HEK293 (cell line): ENCODE data around the gene DCTN3.

Source experiments
- CTCF ChIA-PET: fragments of 350-600 bp; formaldehyde crosslinking; extraction: SDS; loops from one replicate; lab custom pipeline; 2021; ENCODE audit warnings: antibody characterized with exemption; lab: Yijun Ruan, JAX
- POLR2A ChIA-PET: fragments of 300-600 bp; formaldehyde crosslinking; extraction: SDS; loops from one replicate; lab custom pipeline; 2020; ENCODE audit warnings: antibody characterized with exemption, inconsistent platforms; lab: Yijun Ruan, JAX
- H3K27ac ChIP-seq: fragments of 200-500 bp; sonication (Bioruptor generic); 2 replicates; pipeline ENCODE4 v1.5.1; 2014; ENCODE audit warnings: low read depth, low read length, control low read depth, inconsistent platforms; ENCODE audit errors: extremely low read depth
- H3K36me3 ChIP-seq, 2 experiments: fragments of 200-500 bp in 1 of 2; sonication (Bioruptor generic) in 1 of 2; 1 replicate in 1 of 2; 2 replicates in 1 of 2; pipeline ENCODE4 v1.5.1; 2014 to 2017; ENCODE audit warnings: inconsistent platforms in 2 of 2, low read length in 2 of 2; ENCODE audit not compliant: control insufficient read depth in 2 of 2, insufficient read depth in 1 of 2
- H3K4me1 ChIP-seq: fragments of 200-500 bp; sonication (Bioruptor generic); 2 replicates; pipeline ENCODE4 v1.5.1; 2014; ENCODE audit warnings: mild to moderate bottlenecking, low read length, inconsistent platforms; ENCODE audit not compliant: control insufficient read depth, insufficient read depth
- H3K4me3 ChIP-seq: 2 replicates; pipeline ENCODE4 v1.5.1; 2011; ENCODE audit warnings: low read depth, mild to moderate bottlenecking, control low read depth, low read length, moderate library complexity
- H3K9me3 ChIP-seq: fragments of 200-500 bp; sonication (Bioruptor generic); 2 replicates; pipeline ENCODE4 v1.5.1; 2014; ENCODE audit warnings: low read depth, low read length, inconsistent platforms; ENCODE audit not compliant: control insufficient read depth, insufficient read depth
- PRDM10 ChIP-seq: fragments of 450-650 bp; formaldehyde crosslinking; IDR thresholded peaks from 2 replicates; pipeline ENCODE4 v1.5.1; 2016; ENCODE audit warnings: missing biosample characterization, missing genetic modification characterization
- SP7 ChIP-seq: fragments of 450-650 bp; formaldehyde crosslinking; IDR thresholded peaks from 2 replicates; pipeline ENCODE4 v1.5.1; 2016; ENCODE audit warnings: missing biosample characterization, missing genetic modification characterization
- ZBTB49 ChIP-seq: fragments of 450-650 bp; formaldehyde crosslinking; IDR thresholded peaks from 2 replicates; pipeline ENCODE4 v1.5.1; 2016; ENCODE audit warnings: missing biosample characterization, missing genetic modification characterization, low read depth
- ZFHX2 ChIP-seq: fragments of 450-650 bp; formaldehyde crosslinking; conservative IDR thresholded peaks from 2 replicates; pipeline ENCODE4 v1.5.1; 2016; ENCODE audit warnings: missing biosample characterization, missing genetic modification characterization
- ZFP41 ChIP-seq: fragments of 450-650 bp; formaldehyde crosslinking; IDR thresholded peaks from 2 replicates; pipeline ENCODE4 v1.5.1; 2016; ENCODE audit warnings: missing biosample characterization, missing genetic modification characterization, borderline replicate concordance
- ZNF132 ChIP-seq: fragments of 450-650 bp; formaldehyde crosslinking; IDR thresholded peaks from 2 replicates; pipeline ENCODE4 v1.5.1; 2017; ENCODE audit warnings: missing biosample characterization, missing genetic modification characterization, borderline replicate concordance
- ZNF16 ChIP-seq: fragments of 450-650 bp; formaldehyde crosslinking; IDR thresholded peaks from 2 replicates; pipeline ENCODE4 v1.5.1; 2016; ENCODE audit warnings: low read depth, missing biosample characterization, missing genetic modification characterization
- ZNF24 ChIP-seq: fragments of 450-650 bp; formaldehyde crosslinking; IDR thresholded peaks from 2 replicates; pipeline ENCODE4 v1.5.1; 2016; ENCODE audit warnings: missing biosample characterization, missing genetic modification characterization
- ZNF274 ChIP-seq, 2 experiments: fragments of 200-500 bp in 1 of 2; fragments of 450-650 bp in 1 of 2; sonication (Bioruptor generic) in 1 of 2; formaldehyde crosslinking in 1 of 2; IDR thresholded peaks; 2 replicates each; pipeline versions ENCODE4 v1.5.1 to v1.6.1; 2014 to 2016; ENCODE audit warnings: borderline replicate concordance in 1 of 2, inconsistent platforms in 1 of 2, low read length in 1 of 2, missing biosample characterization in 1 of 2, missing genetic modification characterization in 1 of 2
- ZNF324 ChIP-seq: fragments of 450-650 bp; formaldehyde crosslinking; IDR thresholded peaks from 2 replicates; pipeline ENCODE4 v1.5.1; 2016; ENCODE audit warnings: missing biosample characterization, missing genetic modification characterization
- ZNF404 ChIP-seq: fragments of 450-650 bp; formaldehyde crosslinking; IDR thresholded peaks from 2 replicates; pipeline ENCODE4 v1.5.1; 2017; ENCODE audit warnings: missing biosample characterization, missing genetic modification characterization
- ZNF426 ChIP-seq: fragments of 450-650 bp; formaldehyde crosslinking; IDR thresholded peaks from 2 replicates; pipeline ENCODE4 v1.5.1; 2017; ENCODE audit warnings: missing biosample characterization, missing genetic modification characterization, mild to moderate bottlenecking, inconsistent platforms, moderate library complexity
- ZNF473 ChIP-seq: fragments of 450-650 bp; formaldehyde crosslinking; IDR thresholded peaks from 2 replicates; pipeline ENCODE4 v1.5.1; 2017; ENCODE audit warnings: missing biosample characterization, missing genetic modification characterization
- ZNF513 ChIP-seq: fragments of 450-650 bp; IDR thresholded peaks from 2 replicates; pipeline ENCODE4 v1.5.1; 2018; ENCODE audit warnings: missing biosample characterization, missing genetic modification characterization
- ZNF560 ChIP-seq: fragments of 450-650 bp; formaldehyde crosslinking; IDR thresholded peaks from 2 replicates; pipeline ENCODE4 v1.5.1; 2017; ENCODE audit warnings: missing biosample characterization, missing genetic modification characterization, borderline replicate concordance
- ZNF624 ChIP-seq: fragments of 450-650 bp; formaldehyde crosslinking; IDR thresholded peaks from 2 replicates; pipeline ENCODE4 v1.5.1; 2017; ENCODE audit warnings: missing biosample characterization, missing genetic modification characterization
- ZNF639 ChIP-seq: fragments of 450-650 bp; formaldehyde crosslinking; IDR thresholded peaks from 2 replicates; pipeline ENCODE4 v1.5.1; 2016; ENCODE audit warnings: missing biosample characterization, missing genetic modification characterization
- ZNF645 ChIP-seq: fragments of 450-650 bp; formaldehyde crosslinking; IDR thresholded peaks from 2 replicates; pipeline ENCODE4; 2016; ENCODE audit warnings: missing biosample characterization, missing genetic modification characterization
- ZNF664 ChIP-seq: fragments of 450-650 bp; formaldehyde crosslinking; IDR thresholded peaks from 2 replicates; pipeline ENCODE4 v1.5.1; 2016; ENCODE audit warnings: missing biosample characterization, missing genetic modification characterization
- ZNF704 ChIP-seq: fragments of 450-650 bp; formaldehyde crosslinking; IDR thresholded peaks from 2 replicates; pipeline ENCODE4 v1.5.1; 2016; ENCODE audit warnings: missing biosample characterization, missing genetic modification characterization
- ZNF707 ChIP-seq: fragments of 450-650 bp; formaldehyde crosslinking; IDR thresholded peaks from 2 replicates; pipeline ENCODE4 v1.5.1; 2016; ENCODE audit warnings: missing biosample characterization, missing genetic modification characterization
- ZNF843 ChIP-seq: fragments of 450-650 bp; formaldehyde crosslinking; IDR thresholded peaks from 2 replicates; pipeline ENCODE4 v1.5.1; 2016; ENCODE audit warnings: missing biosample characterization, missing genetic modification characterization

The DCTN3 gene

GRCh38 chr9:34659592-34660253, 39.4 kb upstream of the DCTN3 start:
- CTCF ChIA-PET: interaction anchor here (0.6 to 1.3 kb wide), 3 partner anchors 11 to 1286 kb away, joined by 3 to 4 read pairs (median 3); no protein-coding TSS in a partner anchor
- Histone ChIP-seq H3K27ac (no peak overlapping the region), H3K4me3 (no peak overlapping the region), H3K36me3 (peaks cover 0 to 13% of the 10 kb centered on the region in 2 experiments; a peak in 1 of 3 replicates), H3K9me3 (no peaks in the 10 kb centered on the region), H3K4me1 (peaks cover 2% of the 10 kb centered on the region; the same call in 1 of the 2 replicates)
- POLR2A ChIA-PET: interaction anchor here (1.4 to 2.1 kb wide), 3 partner anchors 8 to 39 kb away, joined by 4 to 10 read pairs (median 5); partner anchors contain the start of genes DCTN3, GALT and IL11RA
- TF ChIP-seq ZNF426 (tag by site-specific recombination) (no peak), ZNF843 (tag by site-specific recombination) (no peak), ZNF639 (tag by site-specific recombination) (no peak), ZFHX2 (tag by site-specific recombination) (no peak), ZNF404 (tag by site-specific recombination) (no peak), ZNF645 (tag by site-specific recombination) (no peak), ZNF560 (tag by site-specific recombination) (no peak), ZNF24 (tag by site-specific recombination) (no peak), ZNF624 (tag by site-specific recombination) (no peak), ZFP41 (no peak)

- Histone ChIP-seq H3K36me3 (peaks cover 0 to 13% of the 10 kb centered on the region in 2 experiments; a peak in 1 of 3 replicates), H3K9me3 (no peaks in the 10 kb centered on the region), H3K27ac (no peak overlapping the region), H3K4me3 (no peak overlapping the region), H3K4me1 (0 out of 2 replicates have a peak, but pooled peaks cover under 1% of the 10 kb centered on the region)
- ChIA-PET POLR2A (no interaction called here), CTCF (interaction anchor here (1.2 to 1.3 kb wide), 2 partner anchors 12 to 44 kb away, joined by 3 to 5 read pairs; no protein-coding TSS in a partner anchor)
- TF ChIP-seq ZNF324 (tag by site-specific recombination) (no peak), ZNF707 (no peak), ZBTB49 (tag by site-specific recombination) (no peak), ZNF132 (tag by site-specific recombination) (no peak), ZNF473 (tag by site-specific recombination) (no peak), SP7 (tag by site-specific recombination) (no peak), ZNF16 (tag by site-specific recombination) (no peak), ZNF274 (IDR thresholded peaks at IDR 0.05; ENCODE audit: low read length) (no peak), ZNF274 (tag by site-specific recombination; IDR thresholded peaks at IDR 0.05; ENCODE audit: borderline replicate concordance) (no peak), ZNF664 (no peak), PRDM10 (tag by site-specific recombination) (no peak), ZNF513 (tag by site-specific recombination) (no peak), ZNF704 (tag by site-specific recombination) (no peak)
Observed at GRCh38 chr9:34658461-34658860, 38.2 kb upstream of the DCTN3 start.
